ENCODE results near the gene TPO. TPM values are rescaled to one million over a fixed set of nuclear protein-coding genes. Genes with fewer than 3 reads are reported as not detected.

Gene TPO
- total RNA-seq, 1 experiment from 2014 or later, result not detected

DNA sequence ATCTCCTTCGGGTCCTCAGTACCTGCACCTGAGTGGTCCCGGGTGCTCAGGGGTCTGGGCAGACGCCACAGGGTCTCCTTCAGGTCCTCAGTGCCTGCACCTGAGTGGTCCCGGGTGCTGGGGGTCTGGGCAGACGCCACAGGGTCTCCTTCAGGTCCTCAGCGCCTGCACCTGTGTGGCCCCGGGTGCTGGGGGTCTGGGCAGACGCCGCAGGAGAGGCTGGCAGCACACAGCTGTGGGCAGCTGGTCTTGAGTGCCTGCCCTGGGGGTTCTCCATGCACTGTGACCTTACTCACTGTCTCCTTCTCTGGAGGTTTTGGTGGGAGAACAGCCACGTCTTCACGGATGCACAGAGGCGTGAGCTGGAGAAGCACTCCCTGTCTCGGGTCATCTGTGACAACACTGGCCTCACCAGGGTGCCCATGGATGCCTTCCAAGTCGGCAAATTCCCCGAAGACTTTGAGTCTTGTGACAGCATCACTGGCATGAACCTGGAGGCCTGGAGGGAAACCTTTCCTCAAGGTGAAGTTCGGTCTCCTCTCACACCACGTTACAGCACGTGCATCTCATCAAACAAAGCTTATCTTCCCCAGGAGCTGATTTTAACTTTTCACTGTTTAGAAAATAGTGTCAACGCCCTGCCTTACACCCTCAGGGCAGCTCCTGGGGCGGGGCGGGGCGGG lies 82.6 kb downstream of the TPO start:
- intact Hi-C loops (cut with micrococcal nuclease; ENCODE audit: unreplicated experiment), result no loop called here
- no peak for ATAC-seq
- no peak for DNase-seq (ENCODE audit: low read depth, low spot score)
- TF ChIP-seq POLR2AphosphoS5 (IDR thresholded peaks at IDR 0.05; ENCODE audit: low read depth, low read length), result no peak
- TF ChIP-seq, protein P1, sequence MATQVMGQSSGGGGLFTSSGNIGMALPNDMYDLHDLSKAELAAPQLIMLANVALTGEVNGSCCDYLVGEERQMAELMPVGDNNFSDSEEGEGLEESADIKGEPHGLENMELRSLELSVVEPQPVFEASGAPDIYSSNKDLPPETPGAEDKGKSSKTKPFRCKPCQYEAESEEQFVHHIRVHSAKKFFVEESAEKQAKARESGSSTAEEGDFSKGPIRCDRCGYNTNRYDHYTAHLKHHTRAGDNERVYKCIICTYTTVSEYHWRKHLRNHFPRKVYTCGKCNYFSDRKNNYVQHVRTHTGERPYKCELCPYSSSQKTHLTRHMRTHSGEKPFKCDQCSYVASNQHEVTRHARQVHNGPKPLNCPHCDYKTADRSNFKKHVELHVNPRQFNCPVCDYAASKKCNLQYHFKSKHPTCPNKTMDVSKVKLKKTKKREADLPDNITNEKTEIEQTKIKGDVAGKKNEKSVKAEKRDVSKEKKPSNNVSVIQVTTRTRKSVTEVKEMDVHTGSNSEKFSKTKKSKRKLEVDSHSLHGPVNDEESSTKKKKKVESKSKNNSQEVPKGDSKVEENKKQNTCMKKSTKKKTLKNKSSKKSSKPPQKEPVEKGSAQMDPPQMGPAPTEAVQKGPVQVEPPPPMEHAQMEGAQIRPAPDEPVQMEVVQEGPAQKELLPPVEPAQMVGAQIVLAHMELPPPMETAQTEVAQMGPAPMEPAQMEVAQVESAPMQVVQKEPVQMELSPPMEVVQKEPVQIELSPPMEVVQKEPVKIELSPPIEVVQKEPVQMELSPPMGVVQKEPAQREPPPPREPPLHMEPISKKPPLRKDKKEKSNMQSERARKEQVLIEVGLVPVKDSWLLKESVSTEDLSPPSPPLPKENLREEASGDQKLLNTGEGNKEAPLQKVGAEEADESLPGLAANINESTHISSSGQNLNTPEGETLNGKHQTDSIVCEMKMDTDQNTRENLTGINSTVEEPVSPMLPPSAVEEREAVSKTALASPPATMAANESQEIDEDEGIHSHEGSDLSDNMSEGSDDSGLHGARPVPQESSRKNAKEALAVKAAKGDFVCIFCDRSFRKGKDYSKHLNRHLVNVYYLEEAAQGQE (IDR thresholded peaks at IDR 0.05; ENCODE audit: insufficient read depth in 1 of 2, low read depth in 2 of 2, low read length in 1 of 2), result no peak
- TF ChIP-seq, protein P2, sequence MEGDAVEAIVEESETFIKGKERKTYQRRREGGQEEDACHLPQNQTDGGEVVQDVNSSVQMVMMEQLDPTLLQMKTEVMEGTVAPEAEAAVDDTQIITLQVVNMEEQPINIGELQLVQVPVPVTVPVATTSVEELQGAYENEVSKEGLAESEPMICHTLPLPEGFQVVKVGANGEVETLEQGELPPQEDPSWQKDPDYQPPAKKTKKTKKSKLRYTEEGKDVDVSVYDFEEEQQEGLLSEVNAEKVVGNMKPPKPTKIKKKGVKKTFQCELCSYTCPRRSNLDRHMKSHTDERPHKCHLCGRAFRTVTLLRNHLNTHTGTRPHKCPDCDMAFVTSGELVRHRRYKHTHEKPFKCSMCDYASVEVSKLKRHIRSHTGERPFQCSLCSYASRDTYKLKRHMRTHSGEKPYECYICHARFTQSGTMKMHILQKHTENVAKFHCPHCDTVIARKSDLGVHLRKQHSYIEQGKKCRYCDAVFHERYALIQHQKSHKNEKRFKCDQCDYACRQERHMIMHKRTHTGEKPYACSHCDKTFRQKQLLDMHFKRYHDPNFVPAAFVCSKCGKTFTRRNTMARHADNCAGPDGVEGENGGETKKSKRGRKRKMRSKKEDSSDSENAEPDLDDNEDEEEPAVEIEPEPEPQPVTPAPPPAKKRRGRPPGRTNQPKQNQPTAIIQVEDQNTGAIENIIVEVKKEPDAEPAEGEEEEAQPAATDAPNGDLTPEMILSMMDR (IDR thresholded peaks at IDR 0.05), result no peak
- no peak for TF ChIP-seq TCF7L2 (IDR thresholded peaks at IDR 0.05; ENCODE audit: low read depth, low read length)
- no peak for TF ChIP-seq SIN3A (IDR thresholded peaks at IDR 0.05; ENCODE audit: borderline replicate concordance, insufficient read depth, low read depth, low read length)
- Histone ChIP-seq H3K9me3 (ENCODE audit: control insufficient read depth, insufficient read depth, low read depth, low read length) (no peaks in the 10 kb centered on the region), H3K4me3 (ENCODE audit: low read depth in 2 of 2, low read length in 2 of 2) (no peak overlapping the region), H3K36me3 (ENCODE audit: control insufficient read depth, insufficient read depth, low read length) (no peaks in the 10 kb centered on the region), H3K27ac (ENCODE audit: low read length) (no peak overlapping the region), H3K4me1 (ENCODE audit: control insufficient read depth, insufficient read depth, low read length) (no peaks in the 10 kb centered on the region), H3K27me3 (ENCODE audit: control insufficient read depth, insufficient read depth, low read length) (no peaks in the 10 kb centered on the region)
- CTCF ChIA-PET, result interaction anchor here (0.6 kb wide), 1 partner anchor 195 kb away, joined by 4 read pairs; no protein-coding TSS in a partner anchor
- BruUV-seq (replicated peaks), result no TSS peak
- POLR2A ChIA-PET, result interaction anchor here (0.6 kb wide), 1 partner anchor 474 kb away, joined by 5 read pairs; no protein-coding TSS in a partner anchor
- in situ Hi-C loops (cut with HindIII; ENCODE audit: low pct_unique_long_range_greater_than_20kb, low sequenced_read_pairs), result no loop called here

DNA sequence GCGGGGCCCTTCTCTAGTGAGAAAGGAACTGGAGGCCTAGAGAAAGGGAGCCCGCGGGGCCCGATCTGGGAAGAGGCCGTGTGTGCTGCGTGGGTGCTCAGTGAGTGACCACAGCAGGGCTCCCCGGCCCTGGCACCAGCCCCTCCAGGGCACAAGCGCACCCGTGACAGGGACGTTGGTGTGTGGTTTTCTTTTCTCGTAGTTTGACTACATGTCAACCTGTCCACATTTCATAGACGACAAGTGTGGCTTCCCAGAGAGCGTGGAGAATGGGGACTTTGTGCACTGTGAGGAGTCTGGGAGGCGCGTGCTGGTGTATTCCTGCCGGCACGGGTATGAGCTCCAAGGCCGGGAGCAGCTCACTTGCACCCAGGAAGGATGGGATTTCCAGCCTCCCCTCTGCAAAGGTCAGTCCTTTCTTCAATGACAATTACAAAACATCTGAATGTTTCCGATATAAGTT lies 83.1 kb downstream of the TPO start:
- no peaks in the 10 kb centered on the region for H3K27me3 ChIP-seq (ENCODE audit: control insufficient read depth, insufficient read depth, low read length)
- BruUV-seq (replicated peaks), result no TSS peak
- CTCF ChIA-PET, result interaction anchor here (0.6 kb wide), 1 partner anchor 195 kb away, joined by 4 read pairs; no protein-coding TSS in a partner anchor

More for the DNA sequence above, 83.1 kb downstream of the TPO start:
- ATAC-seq, result no peak
- no peak for TF ChIP-seq TCF7L2 (IDR thresholded peaks at IDR 0.05; ENCODE audit: low read depth, low read length)
- TF ChIP-seq, protein P1 (IDR thresholded peaks at IDR 0.05; ENCODE audit: insufficient read depth in 1 of 2, low read depth in 2 of 2, low read length in 1 of 2), result no peak
- no peak for TF ChIP-seq POLR2AphosphoS5 (IDR thresholded peaks at IDR 0.05; ENCODE audit: low read depth, low read length)
- TF ChIP-seq, protein P2 (IDR thresholded peaks at IDR 0.05), result no peak
- no peak for TF ChIP-seq SIN3A (IDR thresholded peaks at IDR 0.05; ENCODE audit: borderline replicate concordance, insufficient read depth, low read depth, low read length)
- Histone ChIP-seq H3K36me3 (ENCODE audit: control insufficient read depth, insufficient read depth, low read length) (no peaks in the 10 kb centered on the region), H3K4me3 (ENCODE audit: low read depth in 2 of 2, low read length in 2 of 2) (no peak overlapping the region), H3K27ac (ENCODE audit: low read length) (no peak overlapping the region), H3K4me1 (ENCODE audit: control insufficient read depth, insufficient read depth, low read length) (no peaks in the 10 kb centered on the region), H3K9me3 (ENCODE audit: control insufficient read depth, insufficient read depth, low read depth, low read length) (no peaks in the 10 kb centered on the region)
- intact Hi-C loops (cut with micrococcal nuclease; ENCODE audit: unreplicated experiment), result no loop called here
- DNase-seq (ENCODE audit: low read depth, low spot score), result no peak
- POLR2A ChIA-PET, result no interaction called here
- in situ Hi-C loops (cut with HindIII; ENCODE audit: low pct_unique_long_range_greater_than_20kb, low sequenced_read_pairs), result no loop called here

Measured in Panc1 (cell line).